Measurements from ENCODE around the gene EEF1G.

EEF1G gene

GRCh38 chr11:62599069-62599696, 25.5 kb upstream of the EEF1G start (continued):
- TF ChIP-seq ZNF174 (tag by site-specific recombination; IDR thresholded peaks at IDR 0.05) (no peak), PRDM2 (tag by site-specific recombination; IDR thresholded peaks at IDR 0.05; ENCODE audit: borderline replicate concordance) (no peak), ZNF2 (tag by site-specific recombination; IDR thresholded peaks at IDR 0.05) (0 out of 2 replicates have a peak, but pooled peaks have one; percentile 42), ZNF398 (tag by site-specific recombination; IDR thresholded peaks at IDR 0.05) (peak; percentile 58), KLF1 (tag by site-specific recombination; IDR thresholded peaks at IDR 0.05) (peak; percentile 94), BCL6B (tag by site-specific recombination; IDR thresholded peaks at IDR 0.05) (no peak), SALL2 (tag by site-specific recombination; IDR thresholded peaks at IDR 0.05; ENCODE audit: borderline replicate concordance) (no peak), HOXD13 (CRISPR knock-in tag; IDR thresholded peaks at IDR 0.05; ENCODE audit: borderline replicate concordance) (no peak), ZNF140 (tag by site-specific recombination; IDR thresholded peaks at IDR 0.05) (no peak), ZNF776 (tag by site-specific recombination; IDR thresholded peaks at IDR 0.05; ENCODE audit: borderline replicate concordance) (no peak), ZNF600 (tag by site-specific recombination; IDR thresholded peaks at IDR 0.05) (no peak), ZNF148 (tag by site-specific recombination; IDR thresholded peaks at IDR 0.05; ENCODE audit: borderline replicate concordance) (no peak), ZNF214 (tag by site-specific recombination; IDR thresholded peaks at IDR 0.05; ENCODE audit: borderline replicate concordance) (no peak), TRIM28 (IDR thresholded peaks at IDR 0.05; ENCODE audit: borderline replicate concordance, low read length) (0 out of 2 replicates have a peak, but pooled peaks have one; percentile 35), ZSCAN30 (tag by site-specific recombination; IDR thresholded peaks at IDR 0.05) (0 out of 2 replicates have a peak, but pooled peaks have one; percentile 15), ZNF280D (tag by site-specific recombination; IDR thresholded peaks at IDR 0.05) (no peak), ZNF585B (tag by site-specific recombination; IDR thresholded peaks at IDR 0.05) (no peak), ZNF19 (tag by site-specific recombination; IDR thresholded peaks at IDR 0.05; ENCODE audit: low read depth) (no peak), ZFP3 (tag by site-specific recombination; IDR thresholded peaks at IDR 0.05; ENCODE audit: low read depth) (no peak), ZNF133 (tag by site-specific recombination; IDR thresholded peaks at IDR 0.05) (no peak), ZNF560 (tag by site-specific recombination; IDR thresholded peaks at IDR 0.05; ENCODE audit: borderline replicate concordance) (no peak), TCF7L2 (IDR thresholded peaks at IDR 0.05; ENCODE audit: borderline replicate concordance, low read depth, low read length) (no peak), ZNF544 (tag by site-specific recombination; IDR thresholded peaks at IDR 0.05) (no peak)
